ENCODE data around the gene NSUN7.

NSUN7 gene

GRCh38 chr4:40718586-40718985 lies 31.2 kb upstream of the NSUN7 start:
- no peak for TF ChIP-seq CTCF (conservative IDR thresholded peaks at IDR 0.05)
- TF ChIP-seq ZFX (IDR thresholded peaks at IDR 0.05) = no peak
- H3K27ac ChIP-seq = no peak overlapping the region

- TF ChIP-seq ZFX (IDR thresholded peaks at IDR 0.05) (no peak), CTCF (conservative IDR thresholded peaks at IDR 0.05) (peak; percentile 76)
- H3K27ac ChIP-seq = no peak overlapping the region
Measured at GRCh38 chr4:40719008-40719623, 30.6 kb upstream of the NSUN7 start.

- no peak for TF ChIP-seq CTCF (conservative IDR thresholded peaks at IDR 0.05)
- no peak for TF ChIP-seq ZFX (IDR thresholded peaks at IDR 0.05)
Measured at GRCh38 chr4:40720351-40720750, 29.4 kb upstream of the NSUN7 start.

GRCh38 chr4:40720916-40721315 lies 28.8 kb upstream of the NSUN7 start:
- no peak overlapping the region for H3K27ac ChIP-seq

More at GRCh38 chr4:40720351-40720750, 29.4 kb upstream of the NSUN7 start:
- no peak overlapping the region for H3K27ac ChIP-seq

GRCh38 chr4:40721730-40722171 lies 28.0 kb upstream of the NSUN7 start:
- TF ChIP-seq CTCF (conservative IDR thresholded peaks at IDR 0.05) = no peak
- no peak for TF ChIP-seq ZFX (IDR thresholded peaks at IDR 0.05)
- H3K27ac ChIP-seq = no peak overlapping the region

More at GRCh38 chr4:40720916-40721315, 28.8 kb upstream of the NSUN7 start:
- no peak for TF ChIP-seq ZFX (IDR thresholded peaks at IDR 0.05)
- TF ChIP-seq CTCF (conservative IDR thresholded peaks at IDR 0.05) = no peak

- H3K27ac ChIP-seq = no peak overlapping the region; the same call in 1 of the 2 replicates
- TF ChIP-seq CTCF (conservative IDR thresholded peaks at IDR 0.05) = no peak
- no peak for TF ChIP-seq ZFX (IDR thresholded peaks at IDR 0.05)
Measured at GRCh38 chr4:40722576-40723161, 27.1 kb upstream of the NSUN7 start.

- H3K27ac ChIP-seq = no peak overlapping the region
- TF ChIP-seq ZFX (IDR thresholded peaks at IDR 0.05) (no peak), CTCF (conservative IDR thresholded peaks at IDR 0.05) (no peak)
Measured at GRCh38 chr4:40723728-40724127, 26.0 kb upstream of the NSUN7 start.
